Measurements from ENCODE around the gene RAB15.

The RAB15 gene

DNA sequence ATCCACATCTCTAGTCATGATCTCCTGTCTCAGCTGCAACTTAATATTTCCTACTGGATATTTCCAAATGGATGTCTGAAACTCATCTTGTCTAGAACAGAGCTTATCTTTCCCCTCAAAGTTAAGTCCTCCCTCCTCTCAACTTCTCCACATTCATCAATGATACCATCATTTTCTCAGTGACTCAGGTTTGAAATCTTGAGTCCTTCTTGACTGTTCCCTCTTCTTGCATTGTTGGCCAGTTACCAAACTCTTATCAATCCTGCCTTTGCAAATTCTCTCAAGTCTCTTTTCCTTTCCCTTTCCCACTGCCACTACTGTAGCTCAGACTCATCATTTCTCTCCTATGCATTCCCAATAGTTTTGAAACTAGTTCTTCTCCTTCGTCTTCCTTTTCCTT, 72.2 kb downstream of the RAB15 start:
- DNase-seq: no peak

Data from CD4-positive, alpha-beta T cell treated with Interleukin-4 for 4 hours (primary cell).